Left ventricle myocardium inferior (tissue), 1 donor: Measurements from ENCODE around the gene TIMM21. TPM values are rescaled to one million over a fixed set of nuclear protein-coding genes. Genes with fewer than 3 reads are reported as not detected.

ENCODE experiments used
- DNase-seq: peaks from one replicate; pipeline ENCODE4 v3.0.0-alpha.2; 2020
- H3K27ac ChIP-seq: fragments of 200-600 bp; replicated peaks from 2 replicates; pipeline ENCODE4 v1.8.0; 2021
- H3K27me3 ChIP-seq: fragments of 200-600 bp; 2 replicates; pipeline ENCODE4 v1.8.0; 2021; ENCODE audit warnings: low read depth
- H3K36me3 ChIP-seq: fragments of 200-600 bp; 2 replicates; pipeline ENCODE4 v1.8.0; 2021
- H3K4me1 ChIP-seq: fragments of 200-600 bp; 2 replicates; pipeline ENCODE4 v1.8.0; 2021
- H3K4me3 ChIP-seq: fragments of 200-600 bp; 2 replicates; pipeline ENCODE4 v1.8.0; 2021; ENCODE audit warnings: mild to moderate bottlenecking, moderate library complexity
- H3K9me3 ChIP-seq: fragments of 200-600 bp; replicated peaks from 2 replicates; pipeline ENCODE4 v1.8.0; 2021
- CTCF ChIP-seq: fragments of 200-600 bp; IDR thresholded peaks from 2 replicates; pipeline ENCODE4 v1.8.0; 2021; ENCODE audit warnings: antibody characterized with exemption, mild to moderate bottlenecking, borderline replicate concordance
- intact Hi-C: fragments of 100-400 bp; cut with micrococcal nuclease; formaldehyde crosslinking; loops from one replicate; pipeline ENCODE4 v1.11.0; 2022
- total RNA-seq: library from RNA; stranded (reverse); fragmentation: NEBNext Ultra II Directional; extraction: Animal tissue kit (Norgen Biotek cat#: 25700); gene quantifications from one replicate; pipeline ENCODE4 v1.2.1, GENCODE V29; 2021
- donor health status: DM: no; HTN: yes; CAD: no; lungs with severe emphysema.

The TIMM21 gene
- total RNA-seq, 1 donor from 2014 or later: 172 TPM

DNA sequence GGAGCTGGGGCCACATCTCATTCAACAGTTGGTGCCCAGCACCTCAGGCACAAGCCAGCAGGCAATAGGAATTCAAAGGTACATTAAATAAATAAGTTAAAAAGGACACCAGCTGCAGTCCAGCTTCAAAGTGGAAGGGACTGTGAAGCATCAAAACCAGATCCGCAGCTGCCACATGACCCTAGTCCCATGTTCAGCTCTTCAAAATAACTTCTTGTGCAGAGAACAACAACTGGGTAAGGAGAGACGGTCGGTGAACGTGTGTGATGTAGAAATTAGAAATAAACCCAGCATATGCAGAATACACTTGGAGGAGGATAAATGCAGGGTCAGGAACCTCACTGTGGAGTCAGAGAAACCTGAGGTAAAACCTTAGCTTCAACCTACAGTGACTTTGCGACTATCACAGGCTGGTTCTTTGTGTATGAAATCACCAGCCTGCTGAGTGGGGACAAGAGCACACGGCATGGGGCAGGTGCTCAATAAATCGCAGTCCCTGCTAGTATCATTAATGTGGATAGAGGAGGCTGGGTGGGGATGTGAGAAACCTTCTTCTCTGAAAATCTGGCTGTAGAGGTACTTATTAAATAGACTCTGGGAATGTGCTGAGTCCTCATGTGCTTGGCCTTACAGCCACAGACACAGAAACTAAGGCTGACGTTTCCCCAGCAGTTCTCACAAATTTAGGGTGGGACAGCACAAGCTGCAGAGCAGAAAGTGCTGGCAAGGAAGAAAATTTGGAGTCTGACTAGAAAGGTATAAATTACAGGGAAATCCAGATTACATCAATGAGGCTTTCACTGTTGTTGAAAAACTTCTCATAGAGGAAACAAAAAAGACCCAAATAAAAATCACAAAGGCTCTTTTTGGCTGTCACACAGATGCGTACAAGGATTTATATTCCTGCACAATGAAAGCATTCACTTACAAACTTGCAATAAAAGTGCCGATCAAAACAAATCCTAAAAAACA lies 21.4 kb upstream of the TIMM21 start:
- intact Hi-C loops: no loop called here
- Histone ChIP-seq H3K9me3 (no peaks in the 10 kb centered on the region), H3K36me3 (no peaks in the 10 kb centered on the region), H3K4me3 (no peak overlapping the region), H3K27ac (no peak overlapping the region), H3K27me3 (no peaks in the 10 kb centered on the region), H3K4me1 (peaks cover 6% of the 10 kb centered on the region)
- DNase-seq: no peak
- TF ChIP-seq CTCF: no peak

- TF ChIP-seq CTCF: no peak
- Histone ChIP-seq H3K4me1 (peaks cover 8% of the 10 kb centered on the region), H3K9me3 (no peaks in the 10 kb centered on the region), H3K27me3 (no peaks in the 10 kb centered on the region), H3K36me3 (no peaks in the 10 kb centered on the region), H3K27ac (no peak overlapping the region), H3K4me3 (no peak overlapping the region)
- no peak for DNase-seq
- intact Hi-C loops: no loop called here
Measured at GRCh38 chr18:74128159-74128558, 20.2 kb upstream of the TIMM21 start.

GRCh38 chr18:74131124-74131523 lies 17.2 kb upstream of the TIMM21 start:
- Histone ChIP-seq H3K4me3 (no peak overlapping the region), H3K4me1 (peaks cover 8% of the 10 kb centered on the region), H3K36me3 (no peaks in the 10 kb centered on the region), H3K27me3 (peaks cover 4% of the 10 kb centered on the region), H3K9me3 (no peaks in the 10 kb centered on the region), H3K27ac (no peak overlapping the region)
- intact Hi-C loops: no loop called here
- TF ChIP-seq CTCF: no peak
- DNase-seq: no peak

DNA sequence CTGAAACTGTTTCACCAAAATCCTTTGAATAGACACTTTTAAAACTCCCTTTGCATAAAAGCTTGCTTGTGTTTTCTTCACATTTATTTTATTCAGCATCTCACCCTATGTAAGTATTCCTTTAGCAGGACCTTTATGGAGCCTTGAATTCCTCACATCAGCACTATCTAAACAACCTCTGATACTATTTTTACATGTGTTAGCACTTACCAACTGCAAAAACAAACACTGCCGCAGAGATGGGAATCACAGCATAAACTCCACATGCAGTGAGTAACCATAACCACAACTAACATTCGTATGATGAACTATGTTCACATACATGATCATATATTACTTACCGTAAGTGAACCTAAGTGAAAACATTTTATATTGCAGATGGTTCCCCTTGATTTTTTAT lies 16.1 kb upstream of the TIMM21 start:
- H3K4me3 ChIP-seq: no peak overlapping the region
- no peaks in the 10 kb centered on the region for H3K36me3 ChIP-seq
- no peaks in the 10 kb centered on the region for H3K9me3 ChIP-seq
- no peak overlapping the region for H3K27ac ChIP-seq
- H3K4me1 ChIP-seq: peaks cover 5% of the 10 kb centered on the region
- TF ChIP-seq CTCF: no peak
- H3K27me3 ChIP-seq: peaks cover 14% of the 10 kb centered on the region
- intact Hi-C loops: no loop called here
- no peak for DNase-seq

DNA sequence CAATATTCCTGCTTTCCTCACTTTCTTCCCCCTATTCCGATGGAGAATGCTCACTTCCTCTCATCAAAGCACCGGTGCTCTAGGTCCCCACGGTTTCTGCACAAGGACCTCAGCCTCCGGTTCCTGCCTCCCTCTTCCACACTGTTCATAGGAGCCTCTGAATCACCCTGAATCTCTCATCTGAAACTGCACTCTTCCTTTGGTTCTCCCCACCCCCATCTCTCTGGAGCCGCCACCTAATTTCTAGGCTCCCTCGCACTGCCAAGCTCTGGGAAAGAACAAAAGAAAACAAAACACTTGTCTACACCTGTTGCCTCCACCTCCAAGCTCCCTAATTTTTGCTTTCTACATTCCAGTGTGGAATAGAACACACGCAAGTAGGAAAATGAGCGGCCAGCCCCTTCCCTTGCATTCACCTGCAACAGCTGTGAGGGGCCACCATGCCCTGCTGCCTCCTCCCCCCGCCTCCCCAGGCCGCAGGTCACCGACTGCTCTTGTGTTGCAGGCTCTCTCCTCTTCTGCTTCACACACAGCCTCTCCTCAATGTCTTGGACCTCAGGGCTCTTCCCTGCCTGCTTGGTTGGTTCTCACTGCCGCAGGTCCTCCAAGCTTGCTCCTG lies 10.3 kb upstream of the TIMM21 start:
- TF ChIP-seq CTCF: no peak
- H3K9me3 ChIP-seq: no peaks in the 10 kb centered on the region
- intact Hi-C loops: no loop called here
- H3K27me3 ChIP-seq: peaks cover 21% of the 10 kb centered on the region
- H3K36me3 ChIP-seq: no peaks in the 10 kb centered on the region
- no peaks in the 10 kb centered on the region for H3K4me1 ChIP-seq
- no peak overlapping the region for H3K27ac ChIP-seq
- no peak for DNase-seq
- H3K4me3 ChIP-seq: no peak overlapping the region
